ENCODE measurements around the gene AAR2. TPM values are rescaled to one million over a fixed set of nuclear protein-coding genes. Genes with fewer than 3 reads are reported as not detected.

The AAR2 gene
- total RNA-seq, 1 donor = 23.5 TPM

DNA sequence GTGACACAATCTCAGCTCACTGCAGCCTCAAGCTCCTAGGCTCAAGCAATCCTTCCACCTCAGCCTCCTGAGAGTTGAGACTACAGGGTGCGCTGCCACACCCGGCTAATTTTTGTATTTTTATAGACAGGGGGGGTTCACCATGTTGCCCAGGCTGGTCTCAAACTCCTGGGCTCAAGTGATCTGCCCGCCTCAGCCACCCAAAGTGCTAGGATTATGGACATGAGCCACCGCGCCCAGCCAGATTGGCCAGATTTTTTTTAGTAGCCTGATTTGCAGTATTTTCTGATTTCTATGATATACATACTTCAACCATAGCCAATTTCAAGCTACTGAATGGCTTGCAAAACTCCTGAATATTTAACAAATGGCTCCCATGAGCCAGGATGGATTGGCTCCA is 48.5 kb downstream of the AAR2 start:
- TF ChIP-seq, protein P1, sequence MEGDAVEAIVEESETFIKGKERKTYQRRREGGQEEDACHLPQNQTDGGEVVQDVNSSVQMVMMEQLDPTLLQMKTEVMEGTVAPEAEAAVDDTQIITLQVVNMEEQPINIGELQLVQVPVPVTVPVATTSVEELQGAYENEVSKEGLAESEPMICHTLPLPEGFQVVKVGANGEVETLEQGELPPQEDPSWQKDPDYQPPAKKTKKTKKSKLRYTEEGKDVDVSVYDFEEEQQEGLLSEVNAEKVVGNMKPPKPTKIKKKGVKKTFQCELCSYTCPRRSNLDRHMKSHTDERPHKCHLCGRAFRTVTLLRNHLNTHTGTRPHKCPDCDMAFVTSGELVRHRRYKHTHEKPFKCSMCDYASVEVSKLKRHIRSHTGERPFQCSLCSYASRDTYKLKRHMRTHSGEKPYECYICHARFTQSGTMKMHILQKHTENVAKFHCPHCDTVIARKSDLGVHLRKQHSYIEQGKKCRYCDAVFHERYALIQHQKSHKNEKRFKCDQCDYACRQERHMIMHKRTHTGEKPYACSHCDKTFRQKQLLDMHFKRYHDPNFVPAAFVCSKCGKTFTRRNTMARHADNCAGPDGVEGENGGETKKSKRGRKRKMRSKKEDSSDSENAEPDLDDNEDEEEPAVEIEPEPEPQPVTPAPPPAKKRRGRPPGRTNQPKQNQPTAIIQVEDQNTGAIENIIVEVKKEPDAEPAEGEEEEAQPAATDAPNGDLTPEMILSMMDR (IDR thresholded peaks at IDR 0.05; ENCODE audit: insufficient read depth, low read length) = no peak
- H3K4me3 ChIP-seq (ENCODE audit: low read depth, low read length) = no peak overlapping the region
- DNase-seq (ENCODE audit: low read depth) = no peak

DNA sequence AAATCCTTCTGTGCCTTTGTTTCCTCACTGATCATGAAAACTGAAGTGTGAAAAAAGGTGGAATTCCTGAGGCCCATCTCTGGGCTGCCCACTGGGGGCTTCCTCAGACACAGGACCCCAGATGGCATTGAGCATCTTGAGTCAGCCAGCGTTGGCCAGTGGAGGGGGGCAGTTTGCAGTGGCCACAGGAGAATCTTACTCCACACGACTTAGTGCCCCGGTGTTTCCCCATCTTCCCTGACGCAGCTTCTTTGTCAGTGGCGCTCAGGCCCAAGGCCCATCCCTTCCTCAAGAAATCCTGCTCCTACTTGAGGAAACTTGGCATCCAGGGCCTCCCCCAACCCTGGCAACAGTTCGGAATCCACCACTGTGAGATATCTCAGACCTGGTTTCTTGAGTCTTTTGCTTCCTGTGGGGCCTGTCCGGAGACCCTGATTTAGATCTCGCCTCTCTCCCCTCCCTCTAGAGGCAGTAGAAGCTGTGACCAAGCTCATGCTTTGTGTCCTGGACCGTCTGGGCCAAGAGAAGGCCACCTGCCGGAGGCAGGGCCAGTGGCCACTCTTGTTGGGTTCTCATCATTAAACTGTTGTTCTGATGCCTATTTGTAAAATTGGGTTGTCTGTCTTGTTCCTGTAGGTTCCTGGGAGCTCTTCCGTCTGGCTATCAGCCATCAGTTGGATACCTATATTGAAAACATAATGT is 49.6 kb downstream of the AAR2 start:
- no peak for DNase-seq (ENCODE audit: low read depth)
- no peak overlapping the region for H3K4me3 ChIP-seq (ENCODE audit: low read depth, low read length)
- TF ChIP-seq, protein P1 (IDR thresholded peaks at IDR 0.05; ENCODE audit: insufficient read depth, low read length) = no peak

DNA sequence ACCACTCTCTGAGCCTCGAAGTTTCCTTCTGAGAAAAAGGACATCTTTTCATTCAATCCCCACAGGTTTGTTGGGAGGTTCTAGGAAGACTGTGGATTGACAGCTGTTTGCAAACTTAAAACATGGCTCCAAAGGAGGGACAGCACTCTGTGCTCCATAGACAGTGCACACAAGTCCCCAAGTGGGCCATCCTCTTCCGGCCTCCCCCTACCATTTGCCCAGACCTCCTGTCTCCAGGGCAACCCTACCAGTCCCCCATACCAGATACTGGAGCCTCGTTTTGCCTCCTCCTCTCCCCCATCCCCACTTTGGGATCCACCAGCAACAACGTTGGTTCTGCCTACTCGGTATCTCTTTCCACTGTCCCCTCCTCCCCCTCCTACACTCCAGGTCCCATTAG is 61.4 kb downstream of the AAR2 start:
- no peak overlapping the region for H3K4me3 ChIP-seq (ENCODE audit: low read depth, low read length)
- TF ChIP-seq, protein P1 (IDR thresholded peaks at IDR 0.05; ENCODE audit: insufficient read depth, low read length) = no peak
- DNase-seq (ENCODE audit: low read depth) = no peak

DNA sequence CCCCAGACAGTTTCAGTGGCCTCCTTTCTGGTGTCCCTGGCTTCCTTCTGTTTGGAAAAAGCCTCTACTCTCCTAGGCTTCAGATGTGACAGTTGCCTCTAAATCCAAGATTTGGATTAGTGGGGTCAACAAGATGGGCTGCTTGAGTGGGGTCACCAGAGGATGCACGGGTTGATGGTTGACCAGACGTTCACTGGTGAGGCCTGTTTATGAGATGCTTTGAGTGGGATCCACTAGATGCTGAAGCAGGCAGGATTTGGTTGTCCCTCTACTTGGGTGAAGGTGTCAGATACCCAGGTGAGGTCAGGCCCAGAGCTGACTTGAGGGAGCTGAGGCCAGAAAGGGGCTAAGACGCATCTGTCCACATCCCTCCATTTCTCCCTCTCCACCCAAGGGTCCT is 61.8 kb downstream of the AAR2 start:
- DNase-seq (ENCODE audit: low read depth) = no peak
- TF ChIP-seq, protein P1 (IDR thresholded peaks at IDR 0.05; ENCODE audit: insufficient read depth, low read length) = no peak
- H3K4me3 ChIP-seq (ENCODE audit: low read depth, low read length) = no peak overlapping the region

DNA sequence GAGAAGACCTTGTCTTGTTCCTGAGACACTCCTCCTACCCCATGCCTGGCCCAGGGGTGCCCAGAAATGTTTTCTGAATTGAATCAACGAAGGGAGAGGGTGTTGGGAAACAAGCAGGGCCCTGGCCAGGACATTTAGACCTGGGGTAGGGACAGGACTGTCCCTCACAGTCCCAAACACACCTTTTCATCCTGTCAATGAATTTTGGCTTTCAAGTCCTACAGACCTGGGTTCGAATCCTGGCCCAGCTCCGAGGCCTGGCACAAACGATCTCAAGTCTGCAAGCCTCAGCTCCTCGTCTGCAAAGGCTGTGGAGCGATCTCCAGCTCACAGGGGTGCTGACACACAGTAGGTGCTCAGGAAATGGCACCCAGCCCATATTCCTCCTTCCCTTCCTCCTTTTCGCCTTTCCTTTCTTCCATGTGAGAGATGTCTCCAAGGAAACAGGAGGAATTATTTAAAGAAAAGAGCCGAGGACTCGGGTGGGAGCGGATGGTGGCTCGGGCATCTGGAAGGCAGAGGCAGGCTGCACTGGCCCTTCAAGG is 62.6 kb downstream of the AAR2 start:
- TF ChIP-seq, protein P1 (IDR thresholded peaks at IDR 0.05; ENCODE audit: insufficient read depth, low read length) = no peak
- no peak overlapping the region for H3K4me3 ChIP-seq (ENCODE audit: low read depth, low read length)
- no peak for DNase-seq (ENCODE audit: low read depth)

DNA sequence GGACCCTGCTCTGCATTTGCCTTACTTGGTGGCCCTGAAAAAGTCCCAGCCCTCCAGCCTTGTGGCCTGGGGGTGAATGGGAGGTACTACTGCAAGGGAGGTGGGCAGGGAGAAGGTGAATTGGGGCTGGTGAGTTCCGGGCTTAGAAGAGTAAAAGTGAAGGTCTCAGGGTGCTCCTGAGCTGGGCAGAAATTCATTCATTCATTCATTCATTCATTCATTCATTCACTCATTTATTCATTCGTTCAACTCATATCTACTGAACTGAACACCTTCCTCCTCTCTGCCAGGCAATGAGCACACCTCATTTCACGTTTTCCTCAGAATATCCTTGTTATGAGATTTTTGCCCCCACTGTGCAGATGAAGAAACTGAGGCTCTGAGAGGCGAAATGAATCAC is 63.2 kb downstream of the AAR2 start:
- TF ChIP-seq, protein P1 (IDR thresholded peaks at IDR 0.05; ENCODE audit: insufficient read depth, low read length) = no peak
- no peak for DNase-seq (ENCODE audit: low read depth)

More for the DNA sequence above, 63.2 kb downstream of the AAR2 start:
- H3K4me3 ChIP-seq (ENCODE audit: low read depth, low read length) = no peak overlapping the region
